Sigmoid colon (tissue), 4 donors: Measurements from ENCODE around the gene RAB37.

Source experiments
- CTCF ChIP-seq, 4 experiments: fragments of 450-650 bp in 3 of 4; fragments of 200-600 bp in 1 of 4; IDR thresholded peaks; one replicate each; pipeline ENCODE4 v1.5.1; 2016 to 2019; ENCODE audit warnings: antibody characterized with exemption in 4 of 4, mild to moderate bottlenecking in 3 of 4, moderate library complexity in 2 of 4
- EP300 ChIP-seq, 4 donors: sonication (generic); formaldehyde crosslinking; IDR thresholded peaks; one replicate each; pipeline ENCODE4 v1.6.1; 2017; ENCODE audit warnings: antibody characterized with exemption in 4 of 4
- POLR2AphosphoS5 ChIP-seq, 4 donors: sonication (generic); formaldehyde crosslinking; IDR thresholded peaks; one replicate each; pipeline ENCODE4 v1.6.1; 2017; ENCODE audit warnings: antibody characterized with exemption in 4 of 4

GRCh38 chr17:74758848-74759168, 21.8 kb downstream of the RAB37 start:
- TF ChIP-seq CTCF (IDR thresholded peaks at IDR 0.05), result no peak
- no peak for TF ChIP-seq EP300 (IDR thresholded peaks at IDR 0.05)
- TF ChIP-seq POLR2AphosphoS5 (IDR thresholded peaks at IDR 0.05), result no peak
